Osteoblast (primary cell): ENCODE results near the gene FAAP100. TPM values are rescaled to one million over a fixed set of nuclear protein-coding genes. Genes with fewer than 3 reads are reported as not detected.

ENCODE experiments used
- DNase-seq: peaks from one replicate; pipeline ENCODE4 v3.0.0; 2011; ENCODE audit warnings: low spot score, mixed read lengths; ENCODE audit not compliant: insufficient read length; ENCODE audit errors: missing footprints
- H2AFZ ChIP-seq: 2 replicates; pipeline ENCODE4 v1.6.0; 2011; ENCODE audit warnings: mild to moderate bottlenecking, low read length
- H3K27ac ChIP-seq: 2 replicates; pipeline ENCODE4 v1.5.1; 2011; ENCODE audit warnings: mild to moderate bottlenecking, low read depth, low read length, moderate library complexity
- H3K27me3 ChIP-seq: 2 replicates; pipeline ENCODE4 v1.6.0; 2012; ENCODE audit warnings: mild to moderate bottlenecking, control low read depth, inconsistent platforms, low read length, moderate library complexity; ENCODE audit not compliant: insufficient read depth
- H3K36me3 ChIP-seq: 2 replicates; pipeline ENCODE4 v1.5.1; 2011; ENCODE audit warnings: mild to moderate bottlenecking, low read length, control low read depth, moderate library complexity; ENCODE audit not compliant: insufficient read depth
- H3K4me1 ChIP-seq: 2 replicates; pipeline ENCODE4 v1.5.1; 2011; ENCODE audit warnings: mild to moderate bottlenecking, low read length, control low read depth, moderate library complexity; ENCODE audit not compliant: insufficient read depth
- H3K4me2 ChIP-seq: 2 replicates; pipeline ENCODE4 v1.6.0; 2011; ENCODE audit warnings: mild to moderate bottlenecking, low read length; ENCODE audit not compliant: insufficient read depth
- H3K4me3 ChIP-seq: fragments of 200-600 bp; sonication (generic); 3 replicates; pipeline ENCODE4 v1.5.1; 2012; ENCODE audit warnings: mild to moderate bottlenecking, low read length, inconsistent platforms; ENCODE audit not compliant: insufficient read depth
- H3K79me2 ChIP-seq: 2 replicates; pipeline ENCODE4 v1.6.0; 2012; ENCODE audit warnings: mild to moderate bottlenecking, low read length, control low read depth, inconsistent platforms; ENCODE audit not compliant: insufficient read depth
- H3K9me3 ChIP-seq: 2 replicates; pipeline ENCODE4 v1.5.1; 2011; ENCODE audit warnings: low read depth, low read length, control low read depth
- H4K20me1 ChIP-seq: 2 replicates; pipeline ENCODE4 v1.6.0; 2012; ENCODE audit warnings: mild to moderate bottlenecking, low read length, control low read depth; ENCODE audit not compliant: insufficient read depth
- CTCF ChIP-seq: IDR thresholded peaks from 2 replicates; pipeline ENCODE4 v1.5.1; 2011; ENCODE audit warnings: mild to moderate bottlenecking, low read depth, low read length, moderate library complexity; ENCODE audit errors: extremely low read depth
- total RNA-seq: library from RNA; depleted of rRNA; stranded (reverse); fragments of >200 nt; gene quantifications from 2 replicates; pipeline ENCODE4 v1.2.3, GENCODE V29; 2012

Gene FAAP100
- total RNA-seq, 1 donor = 44.5 TPM

GRCh38 chr17:81553616-81554181 lies 1.5 kb upstream of the FAAP100 start:
- Histone ChIP-seq H3K36me3 (peaks cover 40% of the 10 kb centered on the region), H3K4me3 (peak overlapping the region; percentile 94), H3K4me1 (peaks cover 36% of the 10 kb centered on the region), H3K4me2 (peak overlapping the region; percentile 97), H3K27ac (peak overlapping the region; percentile 90), H4K20me1 (peaks cover 37% of the 10 kb centered on the region), H3K79me2 (peaks cover 37% of the 10 kb centered on the region), H3K27me3 (no peaks in the 10 kb centered on the region), H2AFZ (peak overlapping the region; percentile 10), H3K9me3 (no peaks in the 10 kb centered on the region)
- TF ChIP-seq CTCF = no peak
- peak; percentile 99 for DNase-seq

- Histone ChIP-seq H4K20me1 (peaks cover 37% of the 10 kb centered on the region), H3K79me2 (peaks cover 39% of the 10 kb centered on the region), H3K4me2 (peak overlapping the region; percentile 97), H3K27me3 (no peaks in the 10 kb centered on the region), H2AFZ (no peak overlapping the region), H3K9me3 (no peaks in the 10 kb centered on the region), H3K27ac (peak overlapping the region; percentile 90), H3K4me1 (peaks cover 36% of the 10 kb centered on the region), H3K36me3 (peaks cover 38% of the 10 kb centered on the region), H3K4me3 (peak overlapping the region; percentile 94)
- peak; percentile 98 for DNase-seq
- TF ChIP-seq CTCF = no peak
Observed at GRCh38 chr17:81553018-81553615, 964 bp upstream of the FAAP100 start.

- no peaks in the 10 kb centered on the region for H3K27me3 ChIP-seq
- no peaks in the 10 kb centered on the region for H3K9me3 ChIP-seq
- peak overlapping the region; percentile 56 for H3K27ac ChIP-seq
- H4K20me1 ChIP-seq = peaks cover 37% of the 10 kb centered on the region
- H3K4me3 ChIP-seq = peak overlapping the region; percentile 94
- TF ChIP-seq CTCF = no peak
- H3K4me2 ChIP-seq = peak overlapping the region; percentile 91
- peaks cover 31% of the 10 kb centered on the region for H3K4me1 ChIP-seq
- peak; percentile 95 for DNase-seq
- H2AFZ ChIP-seq = peak overlapping the region; percentile 51
- H3K79me2 ChIP-seq = peaks cover 45% of the 10 kb centered on the region
- peaks cover 40% of the 10 kb centered on the region for H3K36me3 ChIP-seq
Observed at GRCh38 chr17:81551458-81552243, 502 bp downstream of the FAAP100 start.
